Thyroid gland (tissue), 4 donors: ENCODE data around the gene POTEI. TPM values are rescaled to one million over a fixed set of nuclear protein-coding genes. Genes with fewer than 3 reads are reported as not detected.
"Not testable (repeated sequence)": the region's sequence is repeated elsewhere in the genome, so short reads cannot be mapped to it uniquely, and the experiment has no call there.

ENCODE experiments used
- DNase-seq, 2 donors: peaks; one replicate each; pipeline ENCODE4 v3.0.0-alpha.2; 2019
- H3K27ac ChIP-seq, 3 donors: fragments of 200-600 bp; sonication (generic); 1 replicate in 2 of 3; 2 replicates in 1 of 3; pipeline ENCODE4 v1.5.1; 2016 to 2019; ENCODE audit warnings: mild to moderate bottlenecking in 1 of 3, moderate library complexity in 1 of 3
- H3K27me3 ChIP-seq: fragments of 200-600 bp; sonication (generic); one replicate; pipeline ENCODE4 v1.5.1; 2019
- H3K36me3 ChIP-seq, 2 donors: fragments of 200-600 bp; sonication (generic); one replicate each; pipeline ENCODE4 v1.5.1; 2016 to 2019
- H3K4me1 ChIP-seq, 2 donors: fragments of 200-600 bp; sonication (generic); one replicate each; pipeline ENCODE4 v1.5.1; 2017 to 2019
- H3K4me3 ChIP-seq, 3 donors: fragments of 200-600 bp; sonication (generic); replicated peaks in 1 of 3; 1 replicate in 2 of 3; 2 replicates in 1 of 3; pipeline ENCODE4 v1.5.1; 2016; ENCODE audit warnings: mild to moderate bottlenecking in 1 of 3
- H3K9me3 ChIP-seq: fragments of 200-600 bp; sonication (generic); one replicate; pipeline ENCODE4 v1.5.1; 2017
- WGBS, 2 donors: methylation state at CpG; one replicate each; pipeline ENCODE4 v1.1.5; 2017; 5-methylcytosine and 5-hydroxymethylcytosine counted together
- intact Hi-C: fragments of 100-400 bp; cut with DNase I; formaldehyde crosslinking; loops from one replicate; pipeline ENCODE4 v1.15.1; 2023
- total RNA-seq, 4 donors: library from RNA; depleted of rRNA; stranded (reverse); fragments of >200 nt; gene quantifications; one replicate each; pipeline ENCODE4 v1.2.3, GENCODE V29; 2016

The POTEI gene
- total RNA-seq, 4 donors from 2014 or later, result 0.11 to 0.27 TPM; not detected in 2

GRCh38 chr2:130529545-130529944, 20.4 kb upstream of the POTEI start:
- H3K36me3 ChIP-seq, H3K27ac ChIP-seq, H3K27me3 ChIP-seq, H3K4me1 ChIP-seq, H3K9me3 ChIP-seq, H3K4me3 ChIP-seq, intact Hi-C loops, DNase-seq: not testable (repeated sequence)
- WGBS, 2 donors, result no CpG with 5 or more reads among the region's 6 CpGs

GRCh38 chr2:130527365-130527967, 18.3 kb upstream of the POTEI start:
- H3K27ac ChIP-seq, H3K36me3 ChIP-seq, H3K4me3 ChIP-seq, H3K27me3 ChIP-seq, H3K9me3 ChIP-seq, intact Hi-C loops, H3K4me1 ChIP-seq, DNase-seq: not testable (repeated sequence)
- WGBS, 2 donors, result no CpG with 5 or more reads among the region's 40 CpGs

- H3K4me3 ChIP-seq, DNase-seq, H3K27me3 ChIP-seq, H3K4me1 ChIP-seq, H3K36me3 ChIP-seq, intact Hi-C loops, H3K27ac ChIP-seq, H3K9me3 ChIP-seq: not testable (repeated sequence)
- WGBS, 2 donors, result no CpG with 5 or more reads among the region's 23 CpGs
Observed at GRCh38 chr2:130522390-130522789, 13.3 kb upstream of the POTEI start.

GRCh38 chr2:130520992-130521391, 11.9 kb upstream of the POTEI start, which contains the start of gene CFC1B:
Gene CFC1B, plus strand, starts transcription at chr2:130521222. Its CDS starts 263 bp downstream, at chr2:130521485.
- H3K9me3 ChIP-seq, H3K27me3 ChIP-seq, H3K27ac ChIP-seq, H3K4me3 ChIP-seq, H3K4me1 ChIP-seq, DNase-seq, intact Hi-C loops, H3K36me3 ChIP-seq: not testable (repeated sequence)
- no CpG with 5 or more reads among the region's 7 CpGs for WGBS, 2 donors

- H3K9me3 ChIP-seq, DNase-seq, H3K36me3 ChIP-seq, H3K27me3 ChIP-seq, H3K27ac ChIP-seq, H3K4me3 ChIP-seq, H3K4me1 ChIP-seq, intact Hi-C loops: not testable (repeated sequence)
- no CpG with 5 or more reads among the region's 12 CpGs for WGBS, 2 donors
Observed at GRCh38 chr2:130518516-130519106, 9.5 kb upstream of the POTEI start.

GRCh38 chr2:130511747-130512451, 2.8 kb upstream of the POTEI start:
- intact Hi-C loops, DNase-seq, H3K27ac ChIP-seq, H3K9me3 ChIP-seq, H3K4me1 ChIP-seq, H3K36me3 ChIP-seq, H3K4me3 ChIP-seq, H3K27me3 ChIP-seq: not testable (repeated sequence)
- 90 to 93% methylated on average over 5 of the region's 17 CpGs for WGBS, 2 donors

- H3K9me3 ChIP-seq, H3K27ac ChIP-seq, H3K36me3 ChIP-seq, H3K27me3 ChIP-seq, H3K4me3 ChIP-seq, H3K4me1 ChIP-seq, intact Hi-C loops, DNase-seq: not testable (repeated sequence)
- WGBS, 2 donors, result 42% methylated on average over 5 of the region's 31 CpGs; no CpG with 5 or more reads in 1 of the 2 donors
Observed at GRCh38 chr2:130510807-130511746, 1.9 kb upstream of the POTEI start.

GRCh38 chr2:130491073-130491472, 18.1 kb downstream of the POTEI start:
- H3K36me3 ChIP-seq, H3K27me3 ChIP-seq, H3K9me3 ChIP-seq, H3K27ac ChIP-seq, H3K4me1 ChIP-seq, DNase-seq, intact Hi-C loops, H3K4me3 ChIP-seq: not testable (repeated sequence)
- 0 to 47% methylated on average over 1 to 3 of the region's 4 CpGs for WGBS, 2 donors

GRCh38 chr2:130455413-130455812, 53.7 kb downstream of the POTEI start:
- H3K9me3 ChIP-seq, H3K4me3 ChIP-seq, H3K4me1 ChIP-seq, H3K36me3 ChIP-seq, DNase-seq, intact Hi-C loops, H3K27me3 ChIP-seq, H3K27ac ChIP-seq: not testable (repeated sequence)
- WGBS, 2 donors, result 78% methylated on average over 5 of the region's 6 CpGs; no CpG with 5 or more reads in 1 of the 2 donors

GRCh38 chr2:130454712-130455083, 54.4 kb downstream of the POTEI start:
- H3K4me1 ChIP-seq, H3K4me3 ChIP-seq, H3K27ac ChIP-seq, intact Hi-C loops, H3K27me3 ChIP-seq, H3K36me3 ChIP-seq, H3K9me3 ChIP-seq, DNase-seq: not testable (repeated sequence)
- WGBS, 2 donors, result 88 to 90% methylated on average over 1 to 6 of the region's 6 CpGs

GRCh38 chr2:130453955-130454711, 55.0 kb downstream of the POTEI start:
- WGBS, 2 donors, result 82 to 100% methylated on average over 1 to 12 of the region's 13 CpGs
- H3K27me3 ChIP-seq, H3K9me3 ChIP-seq, DNase-seq, intact Hi-C loops, H3K27ac ChIP-seq, H3K4me1 ChIP-seq, H3K4me3 ChIP-seq, H3K36me3 ChIP-seq: not testable (repeated sequence)

GRCh38 chr2:130452897-130453296, 56.2 kb downstream of the POTEI start:
- H3K4me3 ChIP-seq, DNase-seq, H3K9me3 ChIP-seq, intact Hi-C loops, H3K27me3 ChIP-seq, H3K4me1 ChIP-seq, H3K36me3 ChIP-seq, H3K27ac ChIP-seq: not testable (repeated sequence)
- 90% methylated on average over 3 of the region's 5 CpGs; no CpG with 5 or more reads in 1 of the 2 donors for WGBS, 2 donors
